Loucy (cell line): ENCODE results near the gene KAT2B.

Source experiments
- H2AFZ ChIP-seq: fragments of 200-600 bp; sonication (generic); 2 replicates; pipeline ENCODE4 v1.6.0; 2016; ENCODE audit warnings: antibody characterized with exemption, mild to moderate bottlenecking, low read length, moderate library complexity
- H3F3A ChIP-seq: fragments of 200-600 bp; 2 replicates; pipeline ENCODE4 v1.6.0; 2016; ENCODE audit warnings: antibody characterized with exemption, low read depth, mild to moderate bottlenecking
- H3K27me3 ChIP-seq: fragments of 200-600 bp; sonication (generic); 2 replicates; pipeline ENCODE4 v1.6.1; 2014; ENCODE audit warnings: low read length, mild to moderate bottlenecking; ENCODE audit not compliant: insufficient read depth, poor library complexity, severe bottlenecking
- H3K36me3 ChIP-seq: fragments of 200-600 bp; sonication (generic); 2 replicates; pipeline ENCODE4 v1.6.1; 2016; ENCODE audit warnings: low read length; ENCODE audit not compliant: insufficient read depth
- H3K4me1 ChIP-seq: fragments of 200-600 bp; sonication (generic); 2 replicates; pipeline ENCODE4 v1.5.1; 2014; ENCODE audit warnings: low read length, mild to moderate bottlenecking; ENCODE audit not compliant: insufficient read depth, poor library complexity, severe bottlenecking
- H3K4me2 ChIP-seq: fragments of 200-600 bp; sonication (generic); 2 replicates; pipeline ENCODE4 v1.6.0; 2014; ENCODE audit warnings: antibody characterized with exemption, low read length, low read depth, mild to moderate bottlenecking; ENCODE audit not compliant: poor library complexity, severe bottlenecking
- H3K4me3 ChIP-seq: fragments of 200-600 bp; sonication (generic); 2 replicates; pipeline ENCODE4 v1.5.1; 2014; ENCODE audit warnings: low read length, mild to moderate bottlenecking, mixed read lengths; ENCODE audit not compliant: poor library complexity, severe bottlenecking
- H3K79me2 ChIP-seq: fragments of 200-600 bp; sonication (generic); 2 replicates; pipeline ENCODE4 v1.6.1; 2014; ENCODE audit warnings: low read length; ENCODE audit not compliant: insufficient read depth
- H3K9ac ChIP-seq: fragments of 200-600 bp; sonication (generic); 2 replicates; pipeline ENCODE4 v1.6.0; 2014; ENCODE audit warnings: mild to moderate bottlenecking, low read depth, low read length, moderate library complexity; ENCODE audit not compliant: poor library complexity, severe bottlenecking
- H3K9me2 ChIP-seq: fragments of 200-600 bp; sonication (generic); replicated peaks from 2 replicates; pipeline ENCODE4 v1.6.1; 2016; ENCODE audit warnings: low read depth, low read length, mixed read lengths
- H3K9me3 ChIP-seq: fragments of 200-600 bp; sonication (generic); 2 replicates; pipeline ENCODE4 v1.6.1; 2014; ENCODE audit warnings: mild to moderate bottlenecking, antibody characterized with exemption, low read length, low read depth; ENCODE audit not compliant: insufficient read depth
- H4K20me1 ChIP-seq: fragments of 200-600 bp; sonication (generic); 2 replicates; pipeline ENCODE4 v1.6.0; 2014; ENCODE audit warnings: antibody characterized with exemption, low read length, mild to moderate bottlenecking; ENCODE audit not compliant: insufficient read depth, poor library complexity, severe bottlenecking
- EZH2phosphoT487 ChIP-seq: fragments of 200-600 bp; IDR thresholded peaks from 2 replicates; pipeline ENCODE4 v1.6.1; 2018; ENCODE audit warnings: antibody characterized with exemption, mild to moderate bottlenecking, moderate library complexity, borderline replicate concordance
- TF ChIP-seq, protein P1 (sequence below): fragments of 200-600 bp; sonication (generic); conservative IDR thresholded peaks from 2 replicates; pipeline ENCODE4 v1.5.1; 2014; ENCODE audit warnings: mild to moderate bottlenecking, antibody characterized with exemption, low read length

Gene KAT2B

GRCh38 chr3:20022954-20023622, 17.2 kb upstream of the KAT2B start:
- H3K36me3 ChIP-seq = no peaks in the 10 kb centered on the region
- H3K4me1 ChIP-seq = peaks cover 13% of the 10 kb centered on the region
- no peaks in the 10 kb centered on the region for H3K9me3 ChIP-seq
- no peak overlapping the region for H3K4me3 ChIP-seq
- no peaks in the 10 kb centered on the region for H4K20me1 ChIP-seq
- peak overlapping the region; percentile 53 for H2AFZ ChIP-seq
- peak overlapping the region; percentile 33 for H3K9ac ChIP-seq
- H3K79me2 ChIP-seq = no peaks in the 10 kb centered on the region
- H3K4me2 ChIP-seq = peak overlapping the region; percentile 41
- no peaks in the 10 kb centered on the region for H3K27me3 ChIP-seq
- H3K9me2 ChIP-seq = no peaks in the 10 kb centered on the region
- TF ChIP-seq EZH2phosphoT487 = no peak
- TF ChIP-seq, protein P1, sequence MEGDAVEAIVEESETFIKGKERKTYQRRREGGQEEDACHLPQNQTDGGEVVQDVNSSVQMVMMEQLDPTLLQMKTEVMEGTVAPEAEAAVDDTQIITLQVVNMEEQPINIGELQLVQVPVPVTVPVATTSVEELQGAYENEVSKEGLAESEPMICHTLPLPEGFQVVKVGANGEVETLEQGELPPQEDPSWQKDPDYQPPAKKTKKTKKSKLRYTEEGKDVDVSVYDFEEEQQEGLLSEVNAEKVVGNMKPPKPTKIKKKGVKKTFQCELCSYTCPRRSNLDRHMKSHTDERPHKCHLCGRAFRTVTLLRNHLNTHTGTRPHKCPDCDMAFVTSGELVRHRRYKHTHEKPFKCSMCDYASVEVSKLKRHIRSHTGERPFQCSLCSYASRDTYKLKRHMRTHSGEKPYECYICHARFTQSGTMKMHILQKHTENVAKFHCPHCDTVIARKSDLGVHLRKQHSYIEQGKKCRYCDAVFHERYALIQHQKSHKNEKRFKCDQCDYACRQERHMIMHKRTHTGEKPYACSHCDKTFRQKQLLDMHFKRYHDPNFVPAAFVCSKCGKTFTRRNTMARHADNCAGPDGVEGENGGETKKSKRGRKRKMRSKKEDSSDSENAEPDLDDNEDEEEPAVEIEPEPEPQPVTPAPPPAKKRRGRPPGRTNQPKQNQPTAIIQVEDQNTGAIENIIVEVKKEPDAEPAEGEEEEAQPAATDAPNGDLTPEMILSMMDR = no peak
- H3F3A ChIP-seq = no peaks in the 10 kb centered on the region

DNA sequence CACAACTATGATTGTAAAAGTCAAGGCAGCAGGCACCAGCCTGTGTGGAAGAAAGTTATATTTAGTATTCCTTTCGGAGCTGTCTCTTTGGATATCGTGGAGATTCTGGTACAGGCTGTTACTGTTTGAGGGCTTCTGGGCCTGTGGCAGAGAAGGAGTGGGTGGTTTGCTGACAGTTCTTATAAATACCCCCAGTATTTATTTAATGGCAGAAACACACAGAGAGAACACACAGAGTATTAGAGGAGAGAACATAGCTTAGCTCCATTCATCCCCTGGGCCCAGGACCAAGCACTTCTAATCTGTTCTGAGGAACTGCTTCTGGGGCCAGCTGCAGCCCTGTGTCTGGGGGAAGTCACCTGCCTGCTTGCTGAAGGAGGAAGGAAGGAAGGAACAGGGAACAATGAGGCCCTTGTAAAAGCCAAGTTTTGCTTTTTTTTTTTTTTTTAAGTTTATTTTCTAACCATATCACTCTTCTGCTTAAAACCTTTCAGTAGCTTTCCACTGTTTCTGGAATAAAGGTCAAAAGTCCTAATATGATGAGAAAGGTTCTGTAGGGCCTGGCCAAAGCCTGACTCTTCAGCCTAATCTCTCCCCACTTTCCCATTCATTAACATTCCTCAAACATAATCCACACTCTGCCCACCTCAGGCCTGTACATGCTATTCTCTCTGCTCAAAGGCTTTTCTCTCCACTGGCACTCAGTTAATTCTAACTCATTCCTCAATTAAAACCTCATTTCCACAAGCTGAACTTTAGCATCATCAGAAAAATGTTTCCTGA, 16.4 kb upstream of the KAT2B start:
- Histone ChIP-seq H3K36me3 (no peaks in the 10 kb centered on the region), H3K9me2 (no peaks in the 10 kb centered on the region), H4K20me1 (no peaks in the 10 kb centered on the region), H3K4me2 (peak overlapping the region; percentile 41), H3K27me3 (no peaks in the 10 kb centered on the region), H3K4me1 (peaks cover 13% of the 10 kb centered on the region), H3K4me3 (no peak overlapping the region), H3K9ac (peak overlapping the region; percentile 33), H3K79me2 (no peaks in the 10 kb centered on the region), H2AFZ (peak overlapping the region; percentile 53), H3K9me3 (no peaks in the 10 kb centered on the region), H3F3A (no peaks in the 10 kb centered on the region)
- TF ChIP-seq, protein P1 = no peak
- TF ChIP-seq EZH2phosphoT487 = no peak

GRCh38 chr3:20027136-20027535, 13.1 kb upstream of the KAT2B start:
- Histone ChIP-seq H3F3A (no peaks in the 10 kb centered on the region), H3K36me3 (no peaks in the 10 kb centered on the region), H2AFZ (no peak overlapping the region), H3K4me1 (peaks cover 13% of the 10 kb centered on the region), H3K27me3 (no peaks in the 10 kb centered on the region), H3K9ac (no peak overlapping the region), H4K20me1 (no peaks in the 10 kb centered on the region), H3K9me2 (no peaks in the 10 kb centered on the region), H3K4me3 (no peak overlapping the region), H3K4me2 (no peak overlapping the region), H3K9me3 (no peaks in the 10 kb centered on the region), H3K79me2 (no peaks in the 10 kb centered on the region)
- TF ChIP-seq, protein P1 = no peak
- TF ChIP-seq EZH2phosphoT487 = no peak
